Vagina (tissue), 2 donors: Measurements from ENCODE around the gene OSTF1.

Experiments used
- POLR2A ChIP-seq, 2 donors: fragments of 450-650 bp; IDR thresholded peaks; one replicate each; pipeline ENCODE4 v1.6.1; 2017; ENCODE audit warnings: antibody characterized with exemption in 2 of 2, mild to moderate bottlenecking in 2 of 2, moderate library complexity in 2 of 2
- TF ChIP-seq, protein P1 (sequence below), 3 experiments: fragments of 450-650 bp in 2 of 3; fragments of 200-600 bp in 1 of 3; sonication (generic) in 1 of 3; IDR thresholded peaks; one replicate each; pipeline ENCODE4 v1.5.1; 2017 to 2019; ENCODE audit warnings: antibody characterized with exemption in 3 of 3, mild to moderate bottlenecking in 2 of 3, moderate library complexity in 2 of 3

DNA sequence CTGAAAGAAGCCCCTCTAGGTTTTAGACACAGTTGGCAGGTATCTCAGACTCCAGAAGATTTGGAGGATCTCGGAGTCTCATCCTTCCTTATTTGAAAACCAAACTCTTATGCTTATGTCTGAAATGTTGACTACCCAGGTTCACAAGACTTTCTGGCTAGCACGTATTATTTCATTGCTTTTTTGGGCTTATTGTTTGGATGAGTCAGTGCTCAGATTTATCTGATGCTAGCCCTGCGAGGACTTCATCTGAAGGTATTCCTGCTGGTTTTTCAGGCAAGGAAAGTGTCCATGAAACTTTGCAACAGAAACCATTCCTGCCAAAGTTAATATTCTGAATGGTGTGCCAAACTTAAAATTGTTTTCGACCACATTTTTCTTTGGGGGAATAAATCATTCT lies 8.5 kb downstream of the OSTF1 start:
- TF ChIP-seq, protein P1, sequence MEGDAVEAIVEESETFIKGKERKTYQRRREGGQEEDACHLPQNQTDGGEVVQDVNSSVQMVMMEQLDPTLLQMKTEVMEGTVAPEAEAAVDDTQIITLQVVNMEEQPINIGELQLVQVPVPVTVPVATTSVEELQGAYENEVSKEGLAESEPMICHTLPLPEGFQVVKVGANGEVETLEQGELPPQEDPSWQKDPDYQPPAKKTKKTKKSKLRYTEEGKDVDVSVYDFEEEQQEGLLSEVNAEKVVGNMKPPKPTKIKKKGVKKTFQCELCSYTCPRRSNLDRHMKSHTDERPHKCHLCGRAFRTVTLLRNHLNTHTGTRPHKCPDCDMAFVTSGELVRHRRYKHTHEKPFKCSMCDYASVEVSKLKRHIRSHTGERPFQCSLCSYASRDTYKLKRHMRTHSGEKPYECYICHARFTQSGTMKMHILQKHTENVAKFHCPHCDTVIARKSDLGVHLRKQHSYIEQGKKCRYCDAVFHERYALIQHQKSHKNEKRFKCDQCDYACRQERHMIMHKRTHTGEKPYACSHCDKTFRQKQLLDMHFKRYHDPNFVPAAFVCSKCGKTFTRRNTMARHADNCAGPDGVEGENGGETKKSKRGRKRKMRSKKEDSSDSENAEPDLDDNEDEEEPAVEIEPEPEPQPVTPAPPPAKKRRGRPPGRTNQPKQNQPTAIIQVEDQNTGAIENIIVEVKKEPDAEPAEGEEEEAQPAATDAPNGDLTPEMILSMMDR (IDR thresholded peaks at IDR 0.05), result no peak
- TF ChIP-seq POLR2A (IDR thresholded peaks at IDR 0.05), result no peak
